Endothelial cell of umbilical vein (primary cell): ENCODE results near the gene CTDSPL. TPM values are rescaled to one million over a fixed set of nuclear protein-coding genes. Genes with fewer than 3 reads are reported as not detected.
"Not testable (repeated sequence)": the region's sequence is repeated elsewhere in the genome, so short reads cannot be mapped to it uniquely, and the experiment has no call there.

ENCODE experiments used
- BruUV-seq: library from RNA; stranded (reverse); fragments of 400-500 nt; replicated peaks from 2 replicates; lab custom pipeline; 2021; lab: Mats Ljungman, UMichigan
- CTCF ChIA-PET: fragments of 300-600, 350-600 bp; sonication (Branson Sonifier 250); formaldehyde crosslinking; loops from one replicate; lab custom pipeline; 2021; ENCODE audit warnings: antibody characterized with exemption, inconsistent platforms; lab: Charles Lee
- POLR2A ChIA-PET: fragments of 300-600, 350-600 bp; sonication (Branson Sonifier 250); formaldehyde crosslinking; loops from one replicate; lab custom pipeline; 2021; ENCODE audit warnings: antibody characterized with exemption, inconsistent platforms; lab: Charles Lee
- DNase-seq: peaks from one replicate; pipeline ENCODE4 v3.0.0-alpha.2; 2011; ENCODE audit warnings: low read depth, low spot score
- FAIRE-seq: peaks from 2 replicates; lab custom pipeline; 2011; peaks lifted over from hg19 to GRCh38; lab: Jason Lieb, UNC
- H2AFZ ChIP-seq: 2 replicates; pipeline ENCODE4 v1.6.0; 2012; ENCODE audit warnings: low read depth, low read length, control low read depth, inconsistent platforms
- H3K27ac ChIP-seq: 2 replicates; pipeline ENCODE4 v1.5.1; 2011; ENCODE audit warnings: low read depth, mild to moderate bottlenecking, control low read depth, low read length, moderate library complexity; ENCODE audit not compliant: insufficient read depth
- H3K27me3 ChIP-seq, 2 experiments: 2 replicates each; pipeline versions ENCODE4 v1.6.0 to v1.6.1; 2011; ENCODE audit warnings: low read length in 2 of 2, mixed read lengths in 1 of 2; ENCODE audit not compliant: control insufficient read depth in 2 of 2, insufficient read depth in 2 of 2
- H3K36me3 ChIP-seq, 2 experiments: 2 replicates in 1 of 2; 3 replicates in 1 of 2; pipeline ENCODE4 v1.5.1; 2011; ENCODE audit warnings: low read length in 2 of 2, mild to moderate bottlenecking in 1 of 2, moderate library complexity in 1 of 2; ENCODE audit not compliant: control insufficient read depth in 2 of 2, insufficient read depth in 2 of 2; ENCODE audit errors: extremely low read depth in 1 of 2
- H3K4me1 ChIP-seq: 3 replicates; pipeline ENCODE4 v1.5.1; 2011; ENCODE audit warnings: mild to moderate bottlenecking, low read length; ENCODE audit not compliant: control insufficient read depth, insufficient read depth; ENCODE audit errors: extremely low read depth
- H3K4me2 ChIP-seq: 2 replicates; pipeline ENCODE4 v1.6.1; 2011; ENCODE audit warnings: low read length, control low read depth, mixed read lengths; ENCODE audit not compliant: insufficient read depth
- H3K4me3 ChIP-seq, 3 experiments: fragments of 200-600 bp in 1 of 3; sonication (generic), shearing (Covaris generic) in 1 of 3; replicated peaks in 1 of 3; 2 replicates each; pipeline ENCODE4 v1.5.1; 2011 to 2016; ENCODE audit warnings: control low read depth in 3 of 3, low read length in 3 of 3, mild to moderate bottlenecking in 2 of 3, inconsistent platforms in 1 of 3, low read depth in 1 of 3, moderate library complexity in 1 of 3; ENCODE audit not compliant: insufficient read depth in 1 of 3
- H3K79me2 ChIP-seq: 2 replicates; pipeline ENCODE4 v1.6.0; 2012; ENCODE audit warnings: low read length, inconsistent platforms; ENCODE audit not compliant: control insufficient read depth, insufficient read depth
- H3K9ac ChIP-seq: replicated peaks from 2 replicates; pipeline ENCODE3; 2011; ENCODE audit warnings: low read length, control low read depth; ENCODE audit not compliant: insufficient read depth; ENCODE audit errors: extremely low read depth
- H3K9me1 ChIP-seq: replicated peaks from 3 replicates; pipeline ENCODE4 v1.6.0; 2011; ENCODE audit warnings: mild to moderate bottlenecking, low read length; ENCODE audit not compliant: control insufficient read depth, insufficient read depth; ENCODE audit errors: extremely low read depth
- H3K9me3 ChIP-seq: replicated peaks from 2 replicates; pipeline ENCODE4 v1.5.1; 2012; ENCODE audit warnings: low read length, inconsistent platforms; ENCODE audit not compliant: control insufficient read depth, insufficient read depth
- H4K20me1 ChIP-seq: replicated peaks from 2 replicates; pipeline ENCODE3; 2011; ENCODE audit warnings: mild to moderate bottlenecking, low read length; ENCODE audit not compliant: control insufficient read depth, insufficient read depth; ENCODE audit errors: extremely low read depth
- CTCF ChIP-seq, 2 donors: IDR thresholded peaks; 1 replicate in 1 of 2; 2 replicates in 1 of 2; pipeline ENCODE4 v1.5.1; 2011; ENCODE audit warnings: low read length in 2 of 2, mild to moderate bottlenecking in 2 of 2, moderate library complexity in 2 of 2, control low read depth in 1 of 2, inconsistent platforms in 1 of 2, low read depth in 1 of 2; ENCODE audit not compliant: insufficient read depth in 1 of 2; ENCODE audit errors: extremely low read depth in 1 of 2
- FOS ChIP-seq: IDR thresholded peaks from 2 replicates; pipeline ENCODE4 v1.6.1; 2011; ENCODE audit warnings: mild to moderate bottlenecking, low read length, moderate library complexity, borderline replicate concordance; ENCODE audit not compliant: insufficient read depth
- MAX ChIP-seq: IDR thresholded peaks from 2 replicates; pipeline ENCODE4 v1.6.1; 2011; ENCODE audit not compliant: insufficient read depth, insufficient read length
- MYC ChIP-seq: IDR thresholded peaks from one replicate; pipeline ENCODE4 v1.6.1; 2011; ENCODE audit warnings: mild to moderate bottlenecking, low read depth, low read length
- dilution Hi-C: fragments of 300-500 bp; cut with MboI; formaldehyde crosslinking; loops from one replicate; pipeline ENCODE4 v1.15.0; 2019; ENCODE audit warnings: low sequenced_read_pairs; ENCODE audit not compliant: extremely low pct_ligation_motif_present
- intact Hi-C: fragments of 100-400 bp; cut with micrococcal nuclease; formaldehyde crosslinking; loops from one replicate; pipeline ENCODE4 v1.10.0; 2022
- polyA plus RNA-seq, 4 experiments: library from polyadenylated mRNA; depleted of rRNA in 3 of 4; stranded (reverse) in 3 of 4; unstranded in 1 of 4; fragments of >200 nt; gene quantifications; 2 replicates each; pipeline versions ENCODE4 v1.2.1 to v1.2.3, GENCODE V29; 2011 to 2012; ENCODE audit warnings: missing spikeins in 1 of 4
- total RNA-seq: library from RNA; stranded (reverse); gene quantifications from 2 replicates; pipeline ENCODE4 v1.2.3, GENCODE V29; 2021

The CTDSPL gene
- total and polyA plus RNA-seq, 2 donors (not counting 3 experiments of a cell fraction or from before 2014, with no cell fraction given), result 30.1 to 43.2 TPM

- H3K27ac ChIP-seq, result no peak overlapping the region
- H4K20me1 ChIP-seq, result no peaks in the 10 kb centered on the region
- FAIRE-seq, result no peak
- no peak overlapping the region for H2AFZ ChIP-seq
- no peaks in the 10 kb centered on the region for H3K4me1 ChIP-seq
- no TSS peak for BruUV-seq
- no peak overlapping the region for H3K4me2 ChIP-seq
- no peak for DNase-seq
- H3K4me3 ChIP-seq, result no peak overlapping the region
- H3K9me3 ChIP-seq, result no peaks in the 10 kb centered on the region
- CTCF ChIA-PET, result interaction anchor here (6.4 kb wide), 1 partner anchor 13 kb away, joined by 35 read pairs; no protein-coding TSS in a partner anchor
- intact Hi-C loops (no loop called here), dilution Hi-C loops (no loop called here)
- no peaks in the 10 kb centered on the region for H3K36me3 ChIP-seq
- no peak for TF ChIP-seq FOS
- no peak for TF ChIP-seq CTCF (IDR thresholded peaks at IDR 0.05; ENCODE audit: extremely low read depth in 1 of 2, insufficient read depth in 1 of 2, low read depth in 1 of 2, low read length in 2 of 2)
- TF ChIP-seq MAX, result no peak
- TF ChIP-seq MYC, result no peak
- POLR2A ChIA-PET, result no interaction called here
- H3K79me2 ChIP-seq, result no peaks in the 10 kb centered on the region
- no peaks in the 10 kb centered on the region for H3K27me3 ChIP-seq
- H3K9ac ChIP-seq, result no peak overlapping the region
- no peaks in the 10 kb centered on the region for H3K9me1 ChIP-seq
These were observed 126.1 kb downstream of the CTDSPL start for GRCh38 chr3:37987751-37988179.

- H3K4me3 ChIP-seq, H4K20me1 ChIP-seq, H3K4me1 ChIP-seq, DNase-seq, H3K27ac ChIP-seq, H3K9me1 ChIP-seq, H3K4me2 ChIP-seq, H3K9ac ChIP-seq, H3K9me3 ChIP-seq, H3K79me2 ChIP-seq, intact Hi-C loops, H3K36me3 ChIP-seq, FAIRE-seq, H2AFZ ChIP-seq, BruUV-seq, H3K27me3 ChIP-seq, POLR2A ChIA-PET, dilution Hi-C loops: not testable (repeated sequence)
- CTCF ChIA-PET, result interaction anchor here (6.4 kb wide), 1 partner anchor 14 kb away, joined by 35 read pairs; no protein-coding TSS in a partner anchor
These were observed 126.7 kb downstream of the CTDSPL start for GRCh38 chr3:37988376-37988775.
